HG03457 (cell line): ENCODE measurements around the gene MAPK4.

Source experiments
- ATAC-seq: cut with Tn5 transposase; IDR thresholded peaks from one replicate; pipeline ENCODE4 v1.9.1; 2021; ENCODE audit warnings: moderate number of reproducible peaks; ENCODE audit not compliant: unreplicated experiment

The MAPK4 gene

DNA sequence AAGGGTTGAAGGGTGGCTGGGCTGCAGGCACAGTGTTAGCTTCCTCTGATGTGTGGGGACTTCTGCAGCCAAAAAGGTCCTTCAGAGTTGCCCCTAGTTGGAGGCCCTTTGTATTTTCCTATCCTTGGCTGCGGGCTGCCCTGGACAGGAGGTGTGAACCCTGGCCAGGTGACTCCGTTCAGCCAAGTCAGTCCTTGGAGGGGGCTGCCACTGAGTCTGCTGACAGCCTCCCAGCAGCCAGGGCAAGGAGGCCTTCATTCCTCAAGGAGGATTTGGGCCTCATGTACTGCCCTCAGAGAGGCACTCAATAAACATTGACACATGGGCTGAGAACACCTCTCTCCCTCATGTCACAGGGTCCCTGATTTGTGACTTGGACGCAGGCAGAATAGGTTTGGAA, 62.4 kb downstream of the MAPK4 start:
- ATAC-seq: no peak

- no peak for ATAC-seq
Observed at GRCh38 chr18:50622865-50623393, 63.0 kb downstream of the MAPK4 start.

- ATAC-seq: no peak
Observed at GRCh38 chr18:50623694-50624352, 63.9 kb downstream of the MAPK4 start.

DNA sequence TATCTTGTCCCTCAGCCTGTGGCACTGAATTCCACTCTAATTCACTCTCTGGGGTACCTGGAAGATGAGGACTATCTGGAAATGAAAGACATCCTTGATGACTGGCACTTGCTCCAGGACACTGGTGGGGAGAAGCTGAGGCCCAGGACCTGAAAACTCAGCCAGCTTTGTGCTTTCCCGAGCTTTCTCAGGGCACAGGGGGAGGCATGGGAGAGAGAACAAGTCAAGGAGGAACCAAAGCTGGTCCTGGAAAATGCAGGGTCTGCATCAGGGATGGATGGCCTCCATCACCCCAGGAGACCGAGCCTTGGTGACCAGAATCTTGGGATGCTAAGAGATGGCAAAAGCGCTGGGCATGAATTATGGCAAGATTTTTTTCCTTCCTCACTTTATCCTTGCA, 65.1 kb downstream of the MAPK4 start:
- ATAC-seq: no peak

GRCh38 chr18:50626317-50626716, 66.4 kb downstream of the MAPK4 start:
- no peak for ATAC-seq

DNA sequence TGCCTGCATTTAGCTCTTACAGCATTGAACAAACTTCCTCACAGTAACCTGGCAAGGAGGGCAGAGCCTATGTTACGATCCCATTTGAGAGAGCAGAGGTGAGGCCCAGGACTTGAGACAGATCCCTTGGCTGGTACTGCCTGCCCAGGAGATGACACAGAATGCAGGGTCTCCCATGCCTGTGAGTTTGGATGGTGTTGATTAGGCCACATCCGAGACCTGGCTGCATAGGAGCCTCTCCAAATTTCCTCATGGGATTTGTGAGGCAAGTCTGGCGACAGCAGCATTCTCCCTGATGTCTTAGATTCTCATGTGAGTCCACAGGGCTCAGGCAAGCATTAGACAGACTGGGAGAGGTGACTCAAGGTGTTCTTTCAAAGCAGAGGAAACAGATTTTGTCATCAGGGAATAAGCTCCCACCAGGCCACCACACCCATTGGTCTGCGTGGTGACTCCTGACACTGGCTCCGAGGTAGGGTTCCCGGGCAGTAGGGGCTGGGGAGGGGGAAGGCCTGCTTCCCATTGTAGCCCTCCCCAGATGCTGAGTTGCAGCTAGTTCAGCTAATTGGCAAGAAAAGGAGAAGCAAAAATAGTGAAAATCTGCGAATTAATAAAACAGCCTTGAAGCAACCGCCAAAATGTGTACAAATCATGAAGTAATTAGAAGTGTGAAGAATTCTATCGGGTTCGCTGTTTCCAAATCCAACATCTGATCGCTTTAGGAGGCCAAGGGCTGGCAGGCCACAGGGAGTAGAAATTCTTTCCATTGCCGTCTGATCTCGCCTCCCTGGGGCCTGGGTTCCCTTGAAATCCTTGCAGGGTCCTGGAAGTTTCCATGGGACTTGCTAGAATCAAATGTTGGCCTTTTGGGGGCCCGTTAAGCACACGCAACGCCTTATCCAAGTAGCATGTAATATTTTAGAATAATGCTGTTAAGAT, 68.0 kb downstream of the MAPK4 start:
- no peak for ATAC-seq

DNA sequence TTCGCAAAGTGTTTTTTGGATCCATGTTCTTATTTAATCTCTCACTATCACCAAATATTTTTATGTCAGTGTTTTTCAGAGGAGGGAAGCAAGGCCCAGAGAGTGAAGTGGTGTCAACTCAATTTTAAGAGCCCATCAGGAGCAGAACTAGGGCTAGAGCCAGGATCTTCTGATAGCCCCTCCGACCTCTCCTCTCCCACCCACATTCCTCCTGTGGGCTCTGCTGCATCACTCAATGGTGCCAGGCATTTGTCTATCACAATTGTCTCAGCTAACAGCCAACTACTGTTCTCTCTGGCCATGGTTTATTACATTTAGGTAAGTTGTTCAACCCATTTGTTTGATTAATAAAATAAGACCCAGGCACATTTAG, 68.6 kb downstream of the MAPK4 start:
- no peak for ATAC-seq

GRCh38 chr18:50629148-50629631, 69.3 kb downstream of the MAPK4 start:
- no peak for ATAC-seq

DNA sequence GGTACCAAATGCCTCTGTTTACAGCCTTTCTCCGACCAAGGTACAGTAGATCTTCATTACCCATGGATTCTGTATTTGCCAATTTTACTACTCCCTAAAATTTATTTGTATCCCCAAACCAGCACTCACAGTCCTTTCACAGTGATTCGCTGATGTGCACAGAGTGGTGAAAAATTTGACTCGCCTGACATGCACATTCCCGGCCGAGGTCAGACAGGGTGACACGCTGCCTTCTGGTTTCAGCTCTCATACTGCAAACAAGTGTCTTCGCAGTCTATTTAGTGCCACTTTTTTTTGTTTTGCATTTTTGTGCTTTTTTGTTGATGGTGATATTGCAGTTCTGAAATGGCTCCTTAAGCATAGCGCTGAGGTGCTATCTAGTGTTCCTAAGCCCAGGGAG, 71.0 kb downstream of the MAPK4 start:
- ATAC-seq: no peak

- no peak for ATAC-seq
Observed at GRCh38 chr18:50632895-50633515, 73.1 kb downstream of the MAPK4 start.

DNA sequence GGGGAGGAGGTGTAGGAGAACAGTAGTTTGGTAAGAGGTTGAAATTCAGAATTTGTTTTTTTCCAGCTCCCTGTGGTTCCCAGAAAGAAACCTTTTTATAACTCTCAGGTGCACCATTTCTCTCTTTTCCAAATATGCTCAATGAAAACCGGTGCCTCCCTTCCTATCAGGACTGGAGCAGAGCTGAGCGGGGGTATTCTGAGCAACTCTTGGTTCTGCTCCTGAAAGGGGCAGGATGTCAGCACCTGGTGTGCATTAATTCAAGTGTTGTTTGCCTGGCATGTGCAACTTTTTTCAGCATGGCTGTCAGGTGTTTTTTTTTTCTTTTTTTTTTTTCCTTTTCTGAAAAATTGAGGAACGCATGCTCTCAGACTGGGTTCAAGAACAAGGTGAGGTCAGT, 74.1 kb downstream of the MAPK4 start:
- no peak for ATAC-seq

DNA sequence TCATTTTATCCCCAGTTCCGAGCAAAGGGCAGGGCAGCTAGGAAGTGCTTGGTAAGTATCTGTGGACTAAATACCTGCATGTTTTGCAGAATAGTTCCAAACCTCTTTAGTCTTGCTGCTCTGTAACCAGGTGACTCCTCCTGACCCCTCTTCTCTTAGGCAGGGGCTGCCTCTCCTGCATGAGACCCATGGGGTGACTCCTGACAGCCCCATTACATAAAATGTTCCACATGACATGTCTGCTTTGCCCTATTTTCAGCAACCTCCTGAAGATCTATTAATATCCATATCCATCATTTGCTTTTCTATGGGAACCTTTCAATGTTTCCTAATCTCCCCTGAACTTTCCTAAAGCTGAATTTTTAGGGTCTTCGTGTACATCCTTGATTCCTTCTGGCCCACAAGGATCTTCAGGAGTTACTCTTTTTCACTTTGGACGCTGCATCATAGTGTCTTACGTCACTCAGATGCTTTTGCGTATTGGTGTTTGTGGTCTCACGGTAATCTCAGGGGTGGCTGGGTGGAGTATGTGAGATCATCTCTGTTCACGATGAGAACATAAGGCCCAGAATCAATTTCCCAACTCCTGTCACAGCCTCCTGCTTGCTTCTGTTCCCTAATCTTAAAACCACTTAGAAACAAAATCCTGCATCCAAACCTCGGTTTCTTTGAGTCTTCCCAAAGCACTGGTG, 76.6 kb downstream of the MAPK4 start:
- ATAC-seq: no peak

DNA sequence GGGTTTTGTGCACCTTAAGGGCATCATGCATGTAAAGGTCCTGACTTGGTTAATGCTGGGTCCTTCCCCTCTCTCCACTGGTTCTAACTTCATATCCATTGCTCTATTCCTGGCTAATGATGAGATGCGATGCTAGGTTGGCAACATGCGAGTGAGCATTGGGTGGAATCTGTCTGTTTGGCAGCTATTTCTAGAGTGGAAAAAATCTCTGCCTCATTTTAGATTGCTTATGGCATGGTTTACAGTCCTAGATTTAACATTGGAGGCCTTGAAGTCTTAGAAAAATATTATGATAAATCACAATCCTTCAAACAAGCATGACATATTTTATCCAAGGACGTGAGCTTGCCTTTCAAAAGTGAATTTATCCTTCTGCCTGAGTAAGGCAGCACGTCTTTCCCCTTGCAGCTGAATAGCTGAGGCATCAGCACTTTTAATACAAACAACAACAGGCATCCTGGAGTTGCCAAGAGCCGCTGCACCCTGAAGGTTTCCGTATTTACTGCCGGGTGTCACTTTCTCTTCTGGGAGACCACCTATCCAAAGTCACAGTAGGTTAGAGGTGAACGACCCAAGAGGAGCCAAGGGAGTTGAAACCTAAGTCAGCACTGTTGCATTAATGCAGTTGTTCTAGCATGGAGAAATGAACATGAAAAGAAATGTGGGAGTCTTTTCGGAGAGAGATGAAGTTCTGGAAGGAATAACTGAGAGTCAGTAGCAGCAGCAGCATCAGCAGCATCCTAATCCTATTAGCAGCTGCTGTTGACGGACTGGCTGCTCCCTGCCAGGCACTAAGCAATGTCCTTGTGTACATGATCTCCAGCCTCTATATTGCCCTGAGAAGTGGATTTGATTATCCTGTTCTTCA, 78.4 kb downstream of the MAPK4 start:
- no peak for ATAC-seq

- no peak for ATAC-seq
Observed at GRCh38 chr18:50638884-50639420, 79.1 kb downstream of the MAPK4 start.

DNA sequence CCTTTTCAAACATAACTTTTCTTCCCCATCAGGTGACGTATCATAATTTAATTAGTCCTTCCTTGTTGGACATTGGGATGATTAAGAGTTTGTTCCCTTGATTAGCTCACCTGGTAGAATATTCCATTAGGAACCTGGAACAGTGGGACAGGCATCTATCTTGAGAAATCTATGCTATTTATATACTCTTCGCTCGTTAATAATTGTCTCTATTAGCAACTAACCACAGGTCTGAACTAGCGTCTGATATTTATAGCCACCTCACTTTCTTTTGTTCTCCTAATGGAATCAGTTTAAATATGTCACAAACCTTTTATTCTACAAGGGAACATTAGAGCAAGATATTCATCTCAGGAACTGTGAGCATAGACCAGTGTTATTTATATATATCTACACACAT, 79.8 kb downstream of the MAPK4 start:
- no peak for ATAC-seq

DNA sequence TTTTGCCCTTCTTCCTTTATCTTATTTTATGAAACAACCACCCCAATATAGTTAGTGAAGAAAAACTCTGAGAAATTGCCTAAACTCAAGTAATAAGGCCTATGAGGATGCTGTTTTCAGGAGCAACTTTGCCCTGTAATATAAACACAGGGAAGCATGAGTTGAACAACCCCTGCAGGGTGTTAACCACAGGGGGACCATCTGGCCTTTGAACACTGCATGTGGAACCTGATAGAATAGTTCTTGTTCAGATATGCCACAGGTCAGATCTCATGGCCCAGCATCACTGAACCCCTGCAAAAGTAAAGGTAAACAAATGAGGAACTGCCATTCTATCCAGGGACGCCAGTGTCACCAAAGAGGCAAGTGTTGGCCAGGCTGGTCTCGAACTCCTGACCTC, 82.6 kb downstream of the MAPK4 start:
- ATAC-seq: no peak

- no peak for ATAC-seq
Observed at GRCh38 chr18:50644146-50644545, 84.3 kb downstream of the MAPK4 start.

DNA sequence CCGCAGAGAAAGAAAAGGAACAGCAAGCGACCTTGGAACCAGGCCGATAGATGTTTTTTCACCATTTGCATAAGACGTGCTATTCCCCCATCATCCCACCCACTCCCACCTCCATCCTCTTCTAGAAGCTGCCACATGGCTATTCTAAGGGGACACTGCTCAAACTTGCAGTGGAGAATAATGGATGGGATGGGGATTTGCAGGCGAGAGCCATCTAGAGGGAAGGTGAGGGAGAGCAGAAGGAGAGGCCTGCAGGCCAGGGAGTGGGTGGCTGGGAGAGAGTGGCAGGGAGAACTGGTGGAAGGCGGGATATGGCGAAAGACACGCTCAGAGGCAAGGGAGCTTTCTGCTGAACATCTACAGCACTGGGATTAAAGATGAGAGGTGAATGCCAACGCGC, 84.9 kb downstream of the MAPK4 start:
- no peak for ATAC-seq

- no peak for ATAC-seq
Observed at GRCh38 chr18:50647237-50647636, 87.3 kb downstream of the MAPK4 start.

- no peak for ATAC-seq
Observed at GRCh38 chr18:50647792-50648191, 87.9 kb downstream of the MAPK4 start.
